HG03064 (cell line): ENCODE results near the gene PCDHAC1.
"Not testable (repeated sequence)": the region's sequence is repeated elsewhere in the genome, so short reads cannot be mapped to it uniquely, and the experiment has no call there.

ENCODE experiments used
- ATAC-seq: cut with Tn5 transposase; IDR thresholded peaks from one replicate; pipeline ENCODE4 v1.9.1; 2021; ENCODE audit warnings: low read depth; ENCODE audit not compliant: unreplicated experiment

Gene PCDHAC1, protein sequence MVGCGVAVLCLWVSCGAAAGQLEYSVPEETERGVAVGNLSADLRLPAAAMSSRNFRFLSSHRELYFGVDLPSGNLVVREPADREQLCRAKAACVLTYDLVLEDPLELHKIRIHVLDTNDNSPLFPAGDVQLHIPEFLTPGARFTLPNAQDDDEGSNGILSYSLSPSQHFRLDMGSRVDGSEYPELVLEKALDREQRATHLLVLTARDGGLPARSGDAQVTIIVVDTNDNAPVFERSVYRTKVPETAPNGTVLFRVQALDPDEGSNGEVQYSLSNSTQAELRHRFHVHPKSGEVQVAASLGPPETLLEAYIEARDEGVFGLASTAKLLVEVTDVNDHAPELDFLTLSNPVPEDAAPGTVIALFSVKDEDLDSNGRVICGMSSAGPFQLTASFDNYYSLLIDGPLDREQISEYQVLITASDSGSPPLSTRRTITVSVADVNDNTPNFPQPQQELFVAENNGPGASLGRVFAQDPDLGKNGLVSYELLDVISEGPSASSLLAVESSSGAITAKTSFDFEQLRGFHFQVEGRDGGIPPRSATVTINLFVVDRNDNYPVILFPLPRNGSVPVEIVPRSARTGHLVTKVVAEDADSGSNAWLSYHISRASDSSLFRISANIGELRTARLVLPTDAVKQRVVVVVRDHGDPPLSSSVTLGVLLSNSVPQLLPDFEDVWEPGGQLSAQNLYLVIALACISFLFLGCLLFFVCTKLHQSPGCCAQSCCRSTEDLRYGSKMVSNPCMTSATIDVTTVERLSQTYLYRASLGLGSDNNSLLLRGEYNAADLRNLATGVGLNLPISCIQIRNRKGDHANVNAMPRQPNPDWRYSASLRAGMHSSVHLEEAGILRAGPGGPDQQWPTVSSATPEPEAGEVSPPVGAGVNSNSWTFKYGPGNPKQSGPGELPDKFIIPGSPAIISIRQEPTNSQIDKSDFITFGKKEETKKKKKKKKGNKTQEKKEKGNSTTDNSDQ

DNA sequence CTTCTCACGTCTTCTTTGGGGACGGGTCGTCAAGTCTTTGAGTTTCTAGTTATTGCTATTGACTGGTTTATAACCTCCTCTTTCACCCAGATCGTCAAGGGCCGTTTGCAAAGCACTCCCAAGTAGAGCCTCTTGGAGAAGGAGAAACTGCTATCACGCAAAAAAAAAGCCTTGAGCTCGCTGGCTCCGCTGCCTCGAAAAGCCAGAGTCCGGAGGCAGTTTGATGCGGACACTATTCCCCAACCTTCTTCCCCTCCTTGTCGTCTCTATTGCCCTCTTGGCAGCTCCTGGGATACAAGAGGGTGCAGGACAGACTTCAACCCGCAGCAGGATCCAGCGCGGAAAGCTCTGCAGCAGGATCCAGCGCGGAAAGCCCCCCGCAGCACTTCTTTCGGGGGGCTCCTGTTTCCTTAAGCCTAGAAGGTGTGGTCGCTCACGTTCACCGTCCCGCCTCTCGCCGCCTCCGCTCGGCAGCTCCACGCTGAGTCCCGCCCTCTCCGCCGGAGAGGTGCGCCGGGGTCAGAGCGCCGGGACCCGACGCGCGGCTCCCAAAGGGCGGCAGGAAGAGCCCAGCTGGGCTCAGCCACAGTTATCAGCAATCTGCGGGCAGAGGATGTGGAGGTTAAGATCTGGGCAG is at the start of gene PCDHAC1:
PCDHAC1 (plus strand) TSS at position 494 of the 637 bp plus-strand sequence. CDS start 594 bp downstream, outside the sequence.
- ATAC-seq = no peak

DNA sequence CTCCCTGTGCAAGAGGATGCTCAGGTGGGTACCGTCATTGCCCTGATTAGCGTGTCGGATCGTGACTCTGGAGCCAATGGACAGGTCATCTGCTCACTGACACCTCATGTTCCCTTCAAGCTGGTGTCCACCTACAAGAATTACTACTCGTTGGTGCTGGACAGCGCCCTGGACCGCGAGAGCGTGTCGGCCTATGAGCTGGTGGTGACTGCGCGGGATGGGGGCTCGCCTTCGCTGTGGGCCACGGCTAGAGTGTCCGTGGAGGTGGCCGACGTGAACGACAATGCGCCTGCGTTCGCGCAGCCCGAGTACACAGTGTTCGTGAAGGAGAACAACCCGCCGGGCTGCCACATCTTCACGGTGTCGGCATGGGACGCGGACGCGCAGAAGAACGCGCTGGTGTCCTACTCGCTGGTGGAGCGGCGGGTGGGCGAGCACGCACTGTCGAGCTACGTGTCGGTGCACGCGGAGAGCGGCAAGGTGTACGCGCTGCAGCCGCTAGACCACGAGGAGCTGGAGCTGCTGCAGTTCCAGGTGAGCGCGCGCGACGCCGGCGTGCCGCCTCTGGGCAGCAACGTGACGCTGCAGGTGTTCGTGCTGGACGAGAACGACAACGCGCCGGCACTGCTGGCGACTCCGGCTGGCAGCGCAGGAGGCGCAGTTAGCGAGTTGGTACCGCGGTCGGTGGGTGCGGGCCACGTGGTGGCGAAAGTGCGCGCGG is 49.4 kb upstream of the PCDHAC1 start:
- ATAC-seq = not testable (repeated sequence)

- ATAC-seq = no peak
Observed at GRCh38 chr5:140877262-140877581, 48.9 kb upstream of the PCDHAC1 start.

DNA sequence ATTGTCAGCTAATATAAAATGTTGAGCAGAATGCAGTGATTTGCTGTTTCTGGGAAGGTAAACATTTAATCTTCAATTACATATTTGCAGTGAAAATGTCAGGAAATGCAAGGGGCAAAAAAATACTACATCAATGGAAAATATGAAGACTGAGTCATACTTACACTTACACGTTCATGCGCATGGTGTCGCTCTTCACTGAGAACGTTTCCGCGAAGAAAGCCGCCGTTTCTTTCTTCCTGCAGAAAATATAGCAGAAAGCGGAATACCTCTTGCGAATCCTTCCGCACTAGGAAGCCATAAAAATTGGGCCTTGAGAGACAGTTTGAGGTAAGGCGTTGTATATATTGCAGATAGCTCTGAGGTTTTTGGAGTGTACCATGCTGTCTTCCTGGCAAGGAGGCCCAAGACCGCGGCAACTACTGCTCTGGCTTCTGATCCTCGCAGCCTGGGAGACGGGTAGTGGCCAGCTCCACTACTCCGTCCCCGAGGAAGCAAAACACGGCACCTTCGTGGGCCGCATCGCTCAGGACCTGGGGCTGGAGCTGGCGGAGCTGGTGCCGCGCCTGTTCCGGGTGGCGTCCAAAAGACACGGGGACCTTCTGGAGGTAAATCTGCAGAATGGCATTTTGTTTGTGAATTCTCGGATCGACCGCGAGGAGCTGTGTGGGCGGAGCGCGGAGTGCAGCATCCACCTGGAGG is 44.1 kb upstream of the PCDHAC1 start, which contains the start of gene PCDHA13:
PCDHA13 (plus strand) TSS at position 236 of the 702 bp plus-strand sequence; CDS start at position 381, 145 bp downstream.
- no peak for ATAC-seq

DNA sequence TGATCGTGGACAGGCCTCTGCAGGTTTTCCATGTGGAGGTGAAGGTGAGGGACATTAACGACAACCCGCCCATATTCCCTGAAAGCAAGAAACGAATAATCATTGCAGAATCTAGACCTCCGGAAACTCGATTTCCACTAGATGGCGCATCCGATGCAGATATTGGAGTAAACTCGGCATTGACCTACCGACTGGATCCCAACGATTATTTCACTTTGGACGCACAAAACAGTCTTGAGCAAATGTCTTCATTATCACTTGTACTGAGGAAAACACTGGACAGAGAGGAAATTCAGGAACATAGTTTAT is 43.6 kb upstream of the PCDHAC1 start:
- ATAC-seq = no peak

GRCh38 chr5:140883373-140883772 is 42.7 kb upstream of the PCDHAC1 start:
- ATAC-seq = no peak

DNA sequence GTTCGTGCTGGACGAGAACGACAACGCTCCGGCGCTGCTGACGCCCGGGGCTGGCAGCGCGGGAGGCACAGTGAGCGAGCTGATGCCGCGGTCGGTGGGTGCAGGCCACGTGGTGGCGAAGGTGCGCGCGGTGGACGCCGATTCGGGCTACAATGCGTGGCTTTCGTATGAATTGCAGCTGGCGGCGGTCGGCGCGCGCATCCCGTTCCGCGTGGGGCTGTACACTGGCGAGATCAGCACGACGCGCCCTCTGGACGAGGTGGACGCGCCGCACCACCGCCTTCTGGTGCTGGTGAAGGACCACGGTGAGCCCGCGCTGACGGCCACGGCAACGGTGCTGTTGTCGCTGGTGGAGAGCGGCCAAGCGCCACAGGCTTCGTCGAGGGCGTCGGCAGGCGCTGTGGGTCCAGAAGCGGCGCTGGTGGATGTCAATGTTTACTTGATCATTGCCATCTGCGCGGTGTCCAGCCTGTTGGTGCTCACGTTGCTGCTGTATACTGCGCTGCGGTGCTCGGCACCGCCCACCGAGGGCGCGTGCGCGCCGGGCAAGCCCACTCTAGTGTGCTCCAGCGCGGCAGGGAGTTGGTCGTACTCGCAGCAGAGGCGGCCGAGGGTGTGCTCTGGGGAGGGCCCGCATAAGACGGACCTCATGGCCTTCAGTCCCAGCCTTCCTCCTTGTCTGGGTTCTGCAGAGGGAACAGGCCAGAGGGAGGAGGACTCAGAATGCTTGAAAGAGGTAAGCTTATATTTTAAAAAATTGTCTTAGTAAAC is 42.0 kb upstream of the PCDHAC1 start:
- no peak for ATAC-seq

GRCh38 chr5:140916325-140916724 is 9.8 kb upstream of the PCDHAC1 start:
- no peak for ATAC-seq

GRCh38 chr5:140923601-140924000 is 2.5 kb upstream of the PCDHAC1 start:
- no peak for ATAC-seq

DNA sequence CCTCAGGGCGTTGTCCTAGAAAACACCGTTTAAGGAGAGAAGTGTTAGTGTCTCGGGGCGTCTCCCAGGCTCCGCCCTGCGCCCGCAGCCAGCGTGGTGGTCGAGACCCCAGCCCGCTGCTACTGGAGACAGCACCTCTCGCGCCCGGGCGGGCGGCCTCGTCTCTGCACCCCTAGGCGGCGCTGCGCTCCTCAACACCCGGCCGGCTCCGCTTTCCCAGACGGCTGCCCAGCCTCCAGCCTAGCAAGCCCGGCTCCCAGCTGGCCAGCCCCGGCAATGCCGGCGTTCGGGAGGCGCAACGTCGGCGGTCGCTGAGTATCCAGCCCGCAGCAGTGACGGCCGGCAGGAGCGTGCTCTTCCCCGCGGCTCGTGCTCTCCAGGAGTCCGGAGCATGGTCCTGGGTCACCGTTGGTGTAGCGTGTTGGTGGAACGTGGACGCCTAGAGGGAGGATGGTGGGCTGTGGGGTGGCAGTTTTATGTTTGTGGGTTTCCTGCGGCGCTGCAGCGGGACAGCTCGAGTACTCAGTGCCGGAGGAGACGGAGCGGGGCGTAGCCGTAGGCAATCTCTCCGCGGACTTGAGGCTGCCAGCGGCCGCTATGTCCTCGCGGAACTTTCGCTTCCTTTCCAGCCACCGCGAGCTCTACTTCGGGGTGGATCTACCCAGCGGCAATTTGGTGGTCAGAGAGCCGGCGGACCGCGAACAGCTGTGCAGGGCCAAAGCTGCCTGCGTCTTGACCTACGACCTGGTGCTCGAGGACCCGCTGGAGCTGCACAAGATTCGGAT is 536 bp downstream of the PCDHAC1 start:
- no peak for ATAC-seq

- no peak for ATAC-seq
Observed at GRCh38 chr5:140927228-140927573, 1.1 kb downstream of the PCDHAC1 start.

DNA sequence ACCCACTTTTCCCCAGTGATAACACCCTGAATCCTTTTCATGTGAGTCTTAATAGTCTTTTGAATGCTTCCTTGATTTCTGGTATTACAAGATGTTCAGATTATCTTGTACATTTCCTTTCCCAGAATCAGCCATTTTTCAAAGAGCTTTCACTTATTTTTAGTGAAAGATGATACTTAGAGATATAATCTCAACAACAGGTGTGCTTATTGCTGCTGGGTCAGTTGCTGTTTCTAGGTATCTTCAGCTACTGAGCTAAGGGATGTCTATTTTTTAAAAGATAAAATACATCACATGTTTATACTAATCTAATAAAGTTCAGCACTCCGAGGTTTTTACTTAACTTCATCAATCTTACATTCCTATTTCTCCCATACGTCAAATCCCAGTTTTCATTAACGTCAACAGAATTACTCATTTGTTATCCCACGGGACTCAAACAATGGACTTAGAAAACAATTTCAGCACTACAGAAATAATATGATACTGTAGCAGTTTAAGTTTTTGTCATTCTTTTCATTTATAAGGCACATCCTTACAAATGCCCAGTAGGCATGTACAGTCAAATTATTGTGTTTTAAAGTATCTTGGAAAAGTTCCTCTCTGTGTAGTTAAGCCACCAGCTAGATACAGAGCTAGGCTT is 9.0 kb downstream of the PCDHAC1 start:
- ATAC-seq = no peak

DNA sequence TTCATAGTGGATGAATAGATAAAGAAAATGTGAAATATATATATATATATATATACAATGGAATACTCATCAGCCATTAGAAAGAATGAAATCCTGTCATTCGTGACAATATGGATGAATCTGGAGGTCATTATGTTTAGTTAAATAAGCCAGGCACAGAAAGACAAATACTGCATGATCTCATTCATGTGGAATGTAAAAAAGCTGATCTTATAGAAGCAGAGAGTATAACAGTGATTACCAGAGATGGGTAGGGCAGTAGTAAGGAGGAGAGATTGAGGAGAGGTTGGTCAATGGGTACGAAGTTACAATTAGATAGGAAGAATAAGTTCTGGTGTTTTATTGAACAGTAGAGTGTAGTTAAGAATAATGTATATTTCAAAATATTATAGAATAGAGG is 20.5 kb downstream of the PCDHAC1 start:
- no peak for ATAC-seq

DNA sequence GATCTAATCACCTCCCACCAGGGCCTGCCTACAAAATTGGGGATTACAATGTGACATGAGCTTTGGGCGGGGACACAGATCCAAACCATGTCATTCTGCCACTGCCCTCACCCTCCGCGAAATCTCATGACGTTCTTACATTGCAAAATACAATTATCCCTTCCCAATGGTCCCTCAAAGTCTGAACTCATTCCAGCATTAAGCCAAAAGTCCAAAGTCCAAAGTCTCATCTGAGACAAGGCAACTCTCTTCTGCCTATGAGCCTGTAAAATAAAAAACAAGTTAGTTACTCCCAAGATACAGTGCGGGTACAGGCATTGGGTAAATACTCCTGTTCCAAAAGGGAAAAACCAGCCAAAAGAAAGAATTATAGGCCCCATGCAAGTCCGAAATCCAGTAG is 25.5 kb downstream of the PCDHAC1 start:
- no peak for ATAC-seq

- ATAC-seq = no peak
Observed at GRCh38 chr5:140953234-140953633, 27.1 kb downstream of the PCDHAC1 start.

GRCh38 chr5:140962190-140962589 is 36.1 kb downstream of the PCDHAC1 start:
- no peak for ATAC-seq

- no peak for ATAC-seq
Observed at GRCh38 chr5:140964356-140964755, 38.3 kb downstream of the PCDHAC1 start.

DNA sequence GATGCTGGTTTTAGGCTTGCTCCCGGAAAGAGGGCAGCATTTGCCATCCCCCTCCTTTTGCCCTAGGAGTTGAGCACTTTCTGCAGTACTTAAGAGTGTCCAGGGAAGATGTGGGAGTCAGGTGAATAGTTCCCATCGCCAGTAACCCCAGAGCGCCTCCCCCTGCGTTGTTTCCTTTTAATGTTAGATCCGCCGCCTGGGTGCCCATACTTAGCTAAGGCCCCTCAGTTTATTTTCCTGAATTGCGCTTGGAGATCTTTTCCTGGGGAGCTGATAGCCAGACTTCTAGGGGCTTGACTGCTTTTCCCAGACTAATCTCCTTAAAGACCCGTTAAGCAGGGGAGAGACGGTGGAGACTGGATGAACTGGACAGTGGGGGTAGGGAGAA is 39.8 kb downstream of the PCDHAC1 start:
- no peak for ATAC-seq
